T-helper 1 cell (primary cell): Measurements from ENCODE around the gene SRSF3.
"Not testable (repeated sequence)": the region's sequence is repeated elsewhere in the genome, so short reads cannot be mapped to it uniquely, and the experiment has no call there.

Experiments
- DNase-seq, 5 donors: peaks; one replicate each; pipeline ENCODE4 v3.0.0-alpha.2; 2012 to 2020

SRSF3 gene

DNA sequence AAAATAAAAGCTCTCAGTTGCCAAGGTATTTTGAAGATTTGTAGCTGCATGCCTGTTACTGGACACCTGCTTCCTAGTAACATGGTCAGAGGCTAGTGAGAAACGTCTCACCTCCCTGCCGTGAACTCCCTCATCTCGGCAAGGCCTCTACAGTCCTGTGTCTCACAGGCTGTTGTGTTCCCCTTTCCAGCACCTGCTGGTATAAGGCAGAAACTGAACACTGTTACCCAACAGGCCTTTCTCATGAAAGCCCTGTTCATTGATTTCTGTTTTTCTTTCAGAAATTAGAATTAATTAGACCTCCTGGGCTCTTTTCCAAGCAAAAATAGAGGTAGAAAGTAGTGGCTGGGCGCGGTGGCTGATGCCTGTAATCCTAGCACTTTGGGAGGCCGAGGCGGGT, 17.6 kb upstream of the SRSF3 start:
- DNase-seq, result no peak

DNA sequence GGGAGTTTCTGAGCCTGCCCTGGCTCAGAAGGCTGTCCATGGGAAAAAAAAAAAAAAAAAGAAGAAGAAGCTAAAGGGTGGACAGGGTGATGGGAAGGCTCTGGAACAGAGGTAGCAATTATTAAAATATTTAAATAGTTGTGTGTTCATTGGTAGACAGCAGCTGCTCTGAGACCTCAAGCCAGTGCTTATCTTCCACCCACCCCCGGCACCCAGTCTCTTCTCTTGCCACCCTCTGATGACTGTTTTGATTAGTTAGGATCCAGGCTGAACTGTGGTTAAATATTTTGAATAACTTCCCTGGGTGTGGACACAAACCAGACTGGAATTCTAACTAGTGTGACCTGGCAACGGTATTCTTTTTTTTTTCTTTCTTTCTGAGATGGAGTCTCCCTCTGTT, 16.9 kb upstream of the SRSF3 start:
- no peak for DNase-seq

DNA sequence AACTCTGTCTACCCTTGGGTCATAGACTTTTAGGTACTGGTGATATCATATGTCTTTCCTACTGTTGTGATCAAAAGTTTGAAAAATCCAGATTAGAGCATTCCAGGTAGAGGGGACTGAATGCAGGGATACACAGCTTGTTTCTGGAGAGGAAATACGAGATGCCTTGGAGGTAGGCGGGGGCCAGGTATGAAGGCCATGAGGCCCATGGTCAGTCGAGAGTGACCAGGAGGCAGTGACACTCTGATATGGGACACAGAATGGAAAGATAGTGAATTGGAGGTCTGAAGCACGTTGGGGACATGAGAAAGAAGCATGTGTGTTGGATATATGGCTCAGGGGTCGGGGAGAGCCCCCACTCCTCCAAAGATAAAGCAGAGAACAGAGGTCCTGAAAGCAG, 16.1 kb upstream of the SRSF3 start:
- no peak for DNase-seq

- no peak for DNase-seq
Observed at GRCh38 chr6:36578431-36578830, 15.7 kb upstream of the SRSF3 start.

DNA sequence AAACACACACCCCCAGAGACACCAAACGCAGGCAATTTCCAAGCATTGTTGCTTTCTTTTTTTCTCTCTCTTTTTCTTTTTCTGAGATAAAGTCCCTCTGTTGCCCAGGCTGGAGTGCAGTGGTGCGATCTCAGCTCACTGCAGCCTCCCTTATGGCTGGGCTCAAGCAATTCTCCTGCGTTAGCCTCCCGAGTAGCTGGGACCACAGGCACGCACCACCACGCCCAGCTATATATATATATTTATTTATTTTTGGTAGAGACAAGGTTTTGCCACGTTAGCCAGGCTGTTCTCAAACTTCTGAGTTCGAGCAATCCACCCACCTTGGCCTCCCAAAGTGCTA, 14.0 kb upstream of the SRSF3 start:
- no peak for DNase-seq

DNA sequence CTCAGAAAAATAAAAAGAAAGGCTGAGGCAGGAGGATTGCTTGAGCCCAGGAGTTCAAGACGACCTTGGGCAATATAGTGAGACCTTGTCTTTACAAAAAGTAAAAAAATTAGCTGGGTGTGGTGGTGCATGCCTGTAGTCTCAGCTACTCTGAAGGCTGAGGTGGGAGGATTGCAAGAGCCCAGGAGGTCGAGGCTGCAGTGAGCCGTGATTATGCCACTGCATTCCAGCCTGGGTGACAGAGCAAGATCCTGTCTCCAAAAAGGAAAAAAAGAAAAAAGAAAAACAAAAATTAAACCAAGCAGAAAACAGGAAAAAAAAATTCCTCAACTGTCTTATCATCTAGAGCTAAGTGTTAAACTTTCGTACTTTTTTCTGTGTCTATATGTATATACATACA, 12.4 kb upstream of the SRSF3 start:
- DNase-seq, result no peak

- no peak for DNase-seq
Observed at GRCh38 chr6:36586606-36587005, 7.6 kb upstream of the SRSF3 start.

DNA sequence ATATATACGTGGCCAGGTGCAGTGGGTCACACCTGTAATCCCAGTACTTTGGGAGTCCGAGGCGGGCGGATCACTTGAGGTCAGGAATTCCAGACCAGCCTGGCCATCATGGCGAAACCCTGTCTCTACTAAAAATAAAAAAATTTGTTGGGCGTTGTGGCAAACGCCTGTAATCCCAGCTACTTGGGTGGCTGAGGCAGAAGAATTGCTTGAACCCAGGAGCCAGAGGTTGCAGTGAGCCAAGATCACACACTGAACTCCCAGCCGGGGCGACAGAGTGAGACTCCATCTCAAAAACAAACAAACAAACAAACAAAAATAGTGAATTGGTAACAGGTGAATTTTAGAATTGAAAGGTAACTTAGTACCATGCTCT, 5.1 kb upstream of the SRSF3 start:
- DNase-seq, result not testable (repeated sequence)

DNA sequence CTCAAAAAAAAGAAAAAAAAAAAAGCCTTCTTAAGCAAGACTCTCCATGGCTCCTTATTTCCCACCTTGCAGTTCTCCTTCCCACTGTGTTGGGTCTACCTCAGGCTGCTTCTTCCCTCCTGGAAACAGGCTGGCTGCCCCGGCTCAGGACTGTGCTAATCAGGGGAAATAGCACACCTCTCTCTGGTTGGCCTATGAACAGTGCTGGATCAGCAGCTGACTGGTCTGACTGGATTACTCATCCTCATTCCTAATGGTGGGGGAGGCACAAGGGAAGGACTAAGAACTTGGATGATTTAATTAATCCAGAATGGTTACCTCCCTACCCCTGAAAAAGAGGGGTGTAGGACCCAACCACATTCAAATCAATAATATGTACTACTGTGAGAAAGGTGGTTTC, 3.9 kb upstream of the SRSF3 start:
- no peak for DNase-seq

DNA sequence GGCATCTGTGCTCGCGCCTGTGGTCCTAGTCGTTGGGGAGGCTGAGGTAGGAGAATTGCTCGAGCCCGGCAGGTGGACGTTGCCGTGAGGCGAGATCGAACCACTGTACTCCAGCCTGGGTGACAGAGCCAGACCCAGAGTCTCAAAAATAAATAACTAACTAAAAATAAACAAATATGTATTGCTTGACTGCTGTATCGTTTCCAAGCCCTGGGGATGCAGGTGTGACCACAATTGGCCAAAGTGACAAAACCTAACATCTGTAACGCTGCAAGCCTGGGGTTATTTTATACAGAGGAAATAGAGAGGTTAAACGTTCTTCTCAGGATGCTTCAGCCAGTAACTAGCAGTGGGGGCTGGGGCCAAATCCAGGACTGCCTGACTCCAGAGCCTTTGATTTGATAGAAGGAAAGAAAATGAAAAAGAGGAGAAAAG, 1.9 kb upstream of the SRSF3 start:
- no peak for DNase-seq

DNA sequence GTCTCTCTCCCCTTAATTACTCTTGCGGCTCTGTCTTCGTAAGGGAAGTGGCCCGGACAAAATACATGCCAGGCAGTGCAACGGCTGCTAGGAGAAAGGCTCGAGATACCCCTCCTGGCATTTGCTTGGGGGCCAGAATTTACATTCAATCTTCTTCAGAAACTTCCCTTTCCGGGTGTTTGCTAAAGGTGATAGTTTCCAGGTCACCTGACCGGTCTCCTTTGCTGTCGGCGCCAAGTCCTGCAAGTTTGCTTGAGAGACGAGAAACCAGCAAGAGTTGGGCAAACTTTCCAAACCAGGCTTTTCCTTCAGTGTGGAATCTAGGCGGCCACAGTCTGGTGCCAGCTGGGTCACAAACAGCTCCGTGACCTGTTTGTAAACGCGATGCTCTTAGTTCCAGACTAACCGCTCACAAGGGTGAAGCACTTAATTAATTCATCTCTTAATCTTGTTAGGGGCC, 563 bp upstream of the SRSF3 start:
- DNase-seq, result peak in 4 of 5 donors; percentile 34 to 71 (median 44)

- peak in 2 of 5 donors; percentile 31 to 33 for DNase-seq
Observed at GRCh38 chr6:36594816-36595643, 868 bp downstream of the SRSF3 start.

DNA sequence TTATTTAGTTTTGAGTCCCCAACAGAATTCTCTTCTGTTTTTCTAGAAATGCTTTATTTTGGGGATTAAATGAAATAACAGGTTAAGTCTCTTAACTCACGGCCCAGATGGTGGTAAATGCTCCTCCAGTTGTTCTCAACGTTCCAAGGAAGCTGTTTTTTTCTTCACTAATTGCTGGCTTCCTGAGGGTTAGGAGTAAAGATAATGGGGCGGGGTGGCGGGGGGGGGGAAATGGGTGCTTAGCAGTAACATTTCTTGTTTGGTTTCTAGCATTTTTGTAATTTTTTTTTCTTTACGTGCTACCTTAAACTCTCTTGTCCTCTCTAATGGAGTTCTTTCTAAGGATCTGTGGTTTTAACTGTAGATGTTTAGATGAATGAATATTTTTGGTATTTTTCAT, 2.2 kb downstream of the SRSF3 start:
- no peak for DNase-seq

- DNase-seq, result no peak
Observed at GRCh38 chr6:36597775-36598174, 3.6 kb downstream of the SRSF3 start.

DNA sequence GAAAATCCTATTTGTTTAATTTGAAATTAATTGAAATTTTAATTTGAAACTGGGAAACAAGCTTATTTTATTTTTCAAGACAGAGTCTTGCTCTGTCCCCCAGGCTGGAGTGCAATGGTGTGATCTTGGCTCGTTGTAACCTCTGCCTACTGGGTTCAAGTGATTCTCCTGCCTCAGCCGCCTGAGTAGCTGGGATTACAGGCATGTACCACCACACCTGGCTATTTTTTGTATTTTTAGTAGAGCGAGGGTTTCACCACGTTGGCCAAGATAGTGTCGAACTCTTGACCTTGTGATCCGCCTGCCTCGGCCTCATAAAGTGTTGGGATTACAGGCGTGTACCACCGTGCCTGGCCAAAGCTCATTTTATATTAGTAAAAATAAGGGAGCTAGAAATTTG, 4.2 kb downstream of the SRSF3 start:
- DNase-seq, result no peak

DNA sequence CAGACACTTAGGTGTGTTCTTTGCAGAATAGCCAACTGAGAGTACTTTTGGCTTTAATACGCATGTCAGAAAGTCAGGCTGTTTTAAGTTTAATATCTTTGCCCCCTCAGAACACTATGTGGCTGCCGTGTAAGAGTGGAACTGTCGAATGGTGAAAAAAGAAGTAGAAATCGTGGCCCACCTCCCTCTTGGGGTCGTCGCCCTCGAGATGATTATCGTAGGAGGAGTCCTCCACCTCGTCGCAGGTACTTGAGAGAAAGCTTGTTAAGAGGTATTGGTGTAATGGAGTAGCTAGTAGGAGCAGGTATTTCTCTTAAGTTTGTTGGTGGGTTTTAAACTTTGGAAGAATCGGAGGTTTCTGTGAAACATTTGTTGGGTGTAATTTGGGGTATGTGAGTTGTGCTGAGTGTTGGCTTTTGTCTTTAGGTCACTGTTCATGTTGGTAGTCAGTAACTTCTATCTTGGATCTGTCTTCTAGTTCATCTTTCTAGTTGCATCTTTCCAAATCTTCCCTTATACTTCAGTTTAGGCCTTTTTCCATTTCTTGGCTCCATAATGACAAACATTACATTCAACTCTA, 4.7 kb downstream of the SRSF3 start:
- DNase-seq, result no peak

- DNase-seq, result peak; percentile 29 to 70 (median 62)
Observed at GRCh38 chr6:36599791-36600209, 5.6 kb downstream of the SRSF3 start.

- DNase-seq, result no peak
Observed at GRCh38 chr6:36600564-36601146, 6.5 kb downstream of the SRSF3 start.

DNA sequence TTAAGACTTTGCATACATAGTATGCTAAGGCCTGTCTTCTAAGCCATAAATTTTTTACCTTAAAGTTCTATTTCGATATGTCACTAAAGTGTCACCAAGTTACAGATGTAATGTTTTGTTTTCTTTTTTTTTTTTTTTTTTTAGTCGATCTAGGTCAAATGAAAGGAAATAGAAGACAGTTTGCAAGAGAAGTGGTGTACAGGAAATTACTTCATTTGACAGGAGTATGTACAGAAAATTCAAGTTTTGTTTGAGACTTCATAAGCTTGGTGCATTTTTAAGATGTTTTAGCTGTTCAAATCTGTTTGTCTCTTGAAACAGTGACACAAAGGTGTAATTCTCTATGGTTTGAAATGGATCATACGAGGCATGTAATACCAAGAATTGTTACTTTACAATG, 7.7 kb downstream of the SRSF3 start:
- DNase-seq, result not testable (repeated sequence)

GRCh38 chr6:36603222-36604089, 9.3 kb downstream of the SRSF3 start:
- no peak for DNase-seq

DNA sequence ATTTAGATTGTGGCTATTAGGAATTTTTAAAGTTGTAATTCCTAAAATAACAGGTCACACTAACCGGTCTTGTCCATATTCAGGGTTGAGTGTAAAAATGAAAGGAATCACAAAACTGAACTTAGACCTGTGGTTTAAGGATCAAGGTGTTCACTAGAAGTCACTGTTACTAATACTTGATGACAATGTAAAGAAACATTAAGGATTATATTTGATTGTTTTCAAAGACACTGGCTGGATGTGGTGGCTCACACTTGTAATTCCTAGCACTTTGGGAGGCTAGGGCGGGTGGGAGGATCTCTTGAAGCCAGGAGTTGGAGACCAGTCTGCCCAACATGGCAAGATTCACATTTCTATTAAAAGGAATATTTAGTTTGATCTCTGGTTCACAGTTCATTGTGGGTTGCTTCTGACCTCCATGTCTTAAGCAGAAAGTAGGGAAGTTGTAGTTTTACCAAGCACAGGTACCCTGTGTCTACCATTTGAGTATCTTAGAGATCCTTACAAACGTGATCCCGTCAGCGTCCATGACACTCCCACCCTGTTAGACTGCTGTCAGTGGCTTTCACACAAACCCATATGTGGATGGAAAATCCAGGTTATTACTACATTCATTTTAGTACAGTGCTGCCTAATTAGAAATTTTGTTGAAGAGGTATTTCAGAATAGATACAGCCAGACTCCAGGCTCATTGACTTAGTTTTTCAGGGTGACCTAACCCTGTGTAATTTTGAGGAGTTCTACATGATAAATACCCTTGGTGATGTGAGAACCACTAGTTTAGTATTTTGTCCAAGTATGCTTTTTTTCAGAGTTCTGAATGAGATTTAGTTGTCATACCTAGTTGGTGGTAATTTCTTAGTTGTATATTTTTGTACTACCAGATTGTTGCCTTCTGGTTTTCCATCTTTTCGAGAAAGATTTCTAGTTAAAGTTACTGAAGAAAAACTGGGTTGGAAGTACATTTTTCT, 10.2 kb downstream of the SRSF3 start:
- DNase-seq, result no peak

DNA sequence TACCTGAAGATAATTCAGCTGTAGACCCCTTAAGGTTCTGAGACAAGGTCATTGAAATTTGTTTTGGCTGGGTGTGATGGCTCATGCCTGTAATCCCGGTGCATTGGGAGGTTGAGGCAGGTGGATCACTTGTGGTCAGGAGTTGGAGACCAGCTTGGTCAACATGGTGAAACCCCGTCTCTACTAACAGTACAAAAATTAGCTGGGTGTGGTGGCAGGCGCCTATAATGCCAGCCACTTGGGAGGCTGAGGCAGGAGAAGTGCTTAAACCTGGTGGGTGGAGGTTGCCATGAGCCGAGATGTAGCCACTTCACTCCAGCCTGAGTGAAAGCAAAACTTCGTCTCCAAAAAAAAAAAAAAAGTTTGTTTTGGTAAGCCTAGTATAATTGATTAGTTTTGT, 11.0 kb downstream of the SRSF3 start:
- DNase-seq, result no peak
